Fibroblast of pulmonary artery (primary cell): ENCODE results near the gene KIRREL1.

ENCODE experiments used
- DNase-seq: peaks from one replicate; pipeline ENCODE4 v3.0.0-alpha.2; 2010; ENCODE audit warnings: low read depth
- H3K4me3 ChIP-seq: replicated peaks from 2 replicates; pipeline ENCODE4 v1.5.1; 2011; ENCODE audit warnings: low read depth, mild to moderate bottlenecking, control low read depth, low read length, moderate library complexity
- CTCF ChIP-seq: IDR thresholded peaks from 2 replicates; pipeline ENCODE4 v1.5.1; 2011; ENCODE audit warnings: mild to moderate bottlenecking, control low read depth, low read length, inconsistent platforms; ENCODE audit errors: missing control alignments

KIRREL1 gene

DNA sequence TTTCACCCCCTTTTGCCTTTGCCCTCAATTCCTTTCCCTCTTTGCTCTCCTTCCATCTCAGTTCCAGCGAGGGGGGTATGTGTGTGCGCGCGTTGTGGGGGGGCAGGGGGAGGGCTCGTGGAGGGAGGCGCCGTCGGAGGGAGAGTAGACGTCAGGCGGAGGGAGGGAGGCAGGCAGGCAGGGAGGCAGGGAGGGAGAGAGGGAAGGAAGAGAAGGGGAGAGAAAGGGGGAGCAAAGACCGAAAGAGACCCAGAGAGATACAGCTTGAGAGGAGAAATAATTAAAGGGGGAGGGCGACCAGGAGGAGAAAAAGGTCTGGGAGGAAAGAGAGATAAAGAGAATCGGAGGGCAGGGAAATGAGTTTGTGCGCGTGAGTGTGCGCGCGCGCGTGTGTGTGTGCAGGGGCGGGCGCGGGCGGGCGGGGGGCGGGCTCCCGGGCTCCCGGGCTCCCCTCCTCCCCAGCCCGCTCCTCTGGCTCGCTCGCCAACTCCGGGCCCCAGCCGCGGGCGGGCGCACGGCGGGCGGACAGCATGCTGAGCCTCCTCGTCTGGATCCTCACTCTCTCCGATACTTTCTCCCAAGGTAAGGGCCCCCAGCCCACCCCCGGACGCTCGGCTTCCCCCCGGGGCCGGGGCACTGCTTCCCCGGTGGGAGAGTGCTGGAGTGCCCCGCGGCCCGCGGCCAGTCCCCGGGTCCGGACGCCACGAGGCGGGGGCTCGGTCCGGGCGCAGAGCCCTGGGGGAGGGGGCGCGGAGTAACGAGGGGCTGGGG is at the start of gene KIRREL1:
TSS of gene KIRREL1 (plus strand) at position 499 of the 771 bp plus-strand sequence. CDS start at position 531, 32 bp downstream.
- DNase-seq = peak; percentile 74
- H3K4me3 ChIP-seq = peak within 1 kb of the TSS; percentile 95
- no peak for TF ChIP-seq CTCF

GRCh38 chr1:157944663-157945280 is 48.7 kb upstream of the KIRREL1 start:
- no peak for DNase-seq

GRCh38 chr1:157948312-157949073 is 45.0 kb upstream of the KIRREL1 start:
- no peak overlapping the region for H3K4me3 ChIP-seq
- DNase-seq = peak; percentile 53
- peak; percentile 56 for TF ChIP-seq CTCF

More at GRCh38 chr1:157944663-157945280, 48.7 kb upstream of the KIRREL1 start:
- H3K4me3 ChIP-seq = no peak overlapping the region
- TF ChIP-seq CTCF = no peak

GRCh38 chr1:157949074-157949354 is 44.4 kb upstream of the KIRREL1 start:
- no peak overlapping the region for H3K4me3 ChIP-seq
- TF ChIP-seq CTCF = no peak
- DNase-seq = no peak

- DNase-seq = no peak
- no peak overlapping the region for H3K4me3 ChIP-seq
- no peak for TF ChIP-seq CTCF
Observed at GRCh38 chr1:157951230-157951629, 42.2 kb upstream of the KIRREL1 start.

GRCh38 chr1:157952601-157953000 is 40.8 kb upstream of the KIRREL1 start:
- H3K4me3 ChIP-seq = no peak overlapping the region
- no peak for DNase-seq
- no peak for TF ChIP-seq CTCF
